ENCODE data around the gene ERP29.
"Not testable (repeated sequence)": the region's sequence is repeated elsewhere in the genome, so short reads cannot be mapped to it uniquely, and the experiment has no call there.

The ERP29 gene

GRCh38 chr12:112004041-112004440, 9.2 kb upstream of the ERP29 start:
- DNase-seq = no peak

- DNase-seq = peak in 1 of 2 donors; percentile 18
Measured at GRCh38 chr12:112005419-112006395, 7.5 kb upstream of the ERP29 start.

GRCh38 chr12:112007945-112008344, 5.3 kb upstream of the ERP29 start:
- no peak for DNase-seq

- no peak for DNase-seq
Measured at GRCh38 chr12:112008918-112009317, 4.3 kb upstream of the ERP29 start.

- not testable (repeated sequence) for DNase-seq
Measured at GRCh38 chr12:112009596-112009995, 3.6 kb upstream of the ERP29 start.

GRCh38 chr12:112010415-112011344, 2.5 kb upstream of the ERP29 start:
- DNase-seq = no peak

GRCh38 chr12:112011685-112012084, 1.5 kb upstream of the ERP29 start:
- no peak for DNase-seq

GRCh38 chr12:112013601-112014402, 576 bp downstream of the ERP29 start:
- DNase-seq = peak; percentile 49 to 57

- DNase-seq = no peak
Measured at GRCh38 chr12:112015938-112016337, 2.7 kb downstream of the ERP29 start.

- DNase-seq = no peak
Measured at GRCh38 chr12:112017041-112017440, 3.8 kb downstream of the ERP29 start.

- no peak for DNase-seq
Measured at GRCh38 chr12:112018571-112019237, 5.5 kb downstream of the ERP29 start.

- DNase-seq = no peak
Measured at GRCh38 chr12:112020947-112021457, 7.8 kb downstream of the ERP29 start.

- DNase-seq = no peak
Measured at GRCh38 chr12:112022241-112023016, 9.2 kb downstream of the ERP29 start.

GRCh38 chr12:112023759-112024396, 10.7 kb downstream of the ERP29 start:
- no peak for DNase-seq

GRCh38 chr12:112025808-112026375, 12.7 kb downstream of the ERP29 start:
- DNase-seq = no peak

- peak; percentile 42 to 58 for DNase-seq
Measured at GRCh38 chr12:112029301-112029700, 16.1 kb downstream of the ERP29 start.

- no peak for DNase-seq
Measured at GRCh38 chr12:112031472-112031871, 18.2 kb downstream of the ERP29 start.

GRCh38 chr12:112032292-112032691, 19.1 kb downstream of the ERP29 start:
- DNase-seq = no peak

- DNase-seq = no peak
Measured at GRCh38 chr12:112035219-112035785, 22.1 kb downstream of the ERP29 start.
